Stimulated activated CD4-positive, alpha-beta T cell treated with anti-CD3 and anti-CD28 coated beads, Interleukin-4, amount 100 ng/mL, for 48 hours (primary cell): Measurements from ENCODE around the gene AGAP9.
"Not testable (repeated sequence)": the region's sequence is repeated elsewhere in the genome, so short reads cannot be mapped to it uniquely, and the experiment has no call there.

Experiments used
- DNase-seq, 2 donors: peaks; one replicate each; pipeline ENCODE4 v3.0.0-alpha.2; 2020; ENCODE audit warnings: low read depth in 2 of 2

Gene AGAP9

DNA sequence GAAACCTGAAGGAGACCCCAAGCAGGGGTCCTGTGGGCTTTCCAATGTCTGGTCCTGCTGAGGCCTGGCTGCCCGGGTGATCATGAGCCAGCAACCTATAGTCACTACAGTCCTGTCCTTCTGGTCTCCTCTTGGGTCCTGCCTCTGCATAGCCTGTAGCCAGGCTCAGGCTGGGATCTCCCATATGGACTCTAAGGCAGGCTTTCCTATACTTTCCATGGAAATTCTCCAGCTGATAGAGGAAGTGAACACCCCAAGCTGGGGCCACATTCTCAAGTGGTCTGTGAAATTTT lies 66.0 kb downstream of the AGAP9 start:
- no peak for DNase-seq

DNA sequence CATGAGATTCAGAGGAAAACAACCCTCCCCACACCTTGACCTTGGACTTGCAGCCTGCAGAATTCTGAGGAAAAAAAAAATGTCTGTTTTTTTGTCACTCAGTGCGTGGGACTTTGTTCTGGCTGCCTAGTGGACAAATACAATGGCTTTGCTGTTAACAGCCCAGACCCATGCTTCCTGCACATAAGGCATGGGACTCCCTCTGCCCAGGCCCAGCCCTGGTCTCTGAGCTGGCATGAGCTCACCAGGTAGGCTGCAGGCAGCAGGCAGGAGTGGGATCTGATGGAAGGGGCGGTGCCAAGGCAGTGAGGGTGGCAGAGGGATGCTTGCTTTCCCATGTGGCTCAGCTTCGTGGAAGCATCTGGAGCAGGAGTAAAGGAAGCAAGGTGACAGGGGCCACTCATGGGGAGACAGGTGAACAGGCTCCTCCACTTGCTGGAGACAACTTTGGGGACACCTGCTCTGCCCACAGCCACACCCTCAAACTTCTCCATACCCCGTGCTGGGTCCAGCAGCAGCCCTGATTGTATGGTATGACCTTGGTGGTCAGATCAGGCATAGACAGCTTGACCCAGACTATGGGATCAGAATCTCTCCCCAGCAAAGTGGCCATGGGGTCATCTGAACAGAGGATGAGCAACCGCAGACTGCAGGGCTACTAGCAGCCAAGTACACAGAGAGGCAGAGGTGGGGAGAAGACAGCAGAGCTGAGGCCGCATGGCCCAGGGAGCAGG lies 66.5 kb downstream of the AGAP9 start:
- DNase-seq: no peak

DNA sequence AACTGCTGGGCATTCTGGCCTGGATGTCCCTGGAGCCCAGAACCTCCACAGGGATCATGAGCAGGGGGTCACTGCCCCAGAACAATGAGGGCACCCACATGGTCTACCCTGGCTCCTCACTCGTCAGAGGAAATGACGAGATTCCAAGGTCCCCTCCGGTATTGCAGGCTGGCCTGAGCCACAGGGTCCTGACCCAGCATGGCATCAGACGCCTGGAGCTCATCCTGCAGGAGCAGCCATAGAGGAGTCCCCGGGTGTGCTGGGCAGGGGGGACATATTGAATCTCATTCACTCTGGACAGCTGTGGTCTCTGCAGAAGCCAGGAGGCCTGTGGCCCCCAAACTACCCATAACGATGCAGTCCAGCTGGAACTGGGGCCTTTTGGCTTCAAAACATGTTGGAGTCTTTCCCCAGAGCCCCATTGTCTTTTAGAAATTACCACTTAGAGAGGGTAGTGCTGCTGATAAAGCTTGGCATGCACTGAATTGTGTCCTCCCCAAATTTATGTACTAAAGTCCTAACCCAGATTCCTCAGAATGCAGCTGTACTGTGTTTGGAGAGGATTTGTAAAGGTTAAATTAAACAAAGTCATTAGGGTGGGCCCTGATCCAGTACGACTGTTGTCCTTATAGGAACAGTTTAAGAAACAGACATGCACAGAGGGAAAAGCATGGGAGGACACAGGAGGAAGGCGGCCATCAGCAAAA lies 67.2 kb downstream of the AGAP9 start:
- DNase-seq: no peak

DNA sequence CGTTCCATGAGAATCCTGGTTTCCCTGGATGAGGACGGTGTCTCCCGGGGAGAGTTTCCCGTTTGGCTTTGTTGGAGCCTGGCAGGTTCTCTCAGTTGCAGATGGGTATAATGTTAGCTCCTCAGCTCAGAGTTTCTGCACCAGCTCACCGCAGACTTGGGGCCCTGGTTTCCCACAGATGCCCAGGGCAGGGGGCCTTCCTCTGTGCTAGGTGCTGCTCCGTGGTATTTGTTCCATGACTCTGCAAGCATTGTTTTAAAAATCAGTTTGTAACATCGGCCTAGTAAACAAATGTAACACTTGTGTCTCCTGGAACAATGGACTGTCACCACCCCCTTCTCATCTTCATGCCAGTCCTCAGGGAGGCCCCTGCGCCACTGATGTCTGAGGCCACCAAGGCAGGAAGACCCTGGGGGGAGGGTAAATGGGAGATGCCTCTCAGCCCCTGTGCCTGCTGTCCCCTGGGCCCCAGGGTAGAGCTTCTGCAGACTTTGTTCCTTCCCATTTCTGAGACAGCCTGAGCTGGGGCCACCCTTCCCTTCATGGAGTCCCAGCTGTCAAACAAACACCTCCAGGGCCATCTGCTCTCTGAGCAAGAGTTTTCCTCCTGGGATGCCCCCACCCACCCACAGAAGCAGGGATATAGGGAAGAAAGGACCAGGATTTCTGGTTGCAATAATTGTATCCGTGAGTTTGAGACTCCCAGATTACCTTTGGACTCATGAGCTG lies 67.9 kb downstream of the AGAP9 start:
- DNase-seq: not testable (repeated sequence)

DNA sequence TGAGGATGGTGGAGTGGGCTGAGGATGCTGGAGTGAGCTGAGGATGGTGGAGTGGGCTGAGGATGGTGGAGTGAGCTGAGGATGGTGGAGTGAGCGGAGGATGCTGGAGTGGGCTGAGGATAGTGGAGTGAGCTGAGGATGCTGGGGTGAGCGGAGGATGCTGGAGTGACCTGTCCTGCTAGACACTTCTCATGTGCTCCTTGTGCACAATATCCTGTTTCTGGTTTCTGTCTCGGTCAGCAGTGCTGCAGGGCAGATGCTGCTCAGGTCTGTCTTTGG lies 68.7 kb downstream of the AGAP9 start:
- DNase-seq: no peak

DNA sequence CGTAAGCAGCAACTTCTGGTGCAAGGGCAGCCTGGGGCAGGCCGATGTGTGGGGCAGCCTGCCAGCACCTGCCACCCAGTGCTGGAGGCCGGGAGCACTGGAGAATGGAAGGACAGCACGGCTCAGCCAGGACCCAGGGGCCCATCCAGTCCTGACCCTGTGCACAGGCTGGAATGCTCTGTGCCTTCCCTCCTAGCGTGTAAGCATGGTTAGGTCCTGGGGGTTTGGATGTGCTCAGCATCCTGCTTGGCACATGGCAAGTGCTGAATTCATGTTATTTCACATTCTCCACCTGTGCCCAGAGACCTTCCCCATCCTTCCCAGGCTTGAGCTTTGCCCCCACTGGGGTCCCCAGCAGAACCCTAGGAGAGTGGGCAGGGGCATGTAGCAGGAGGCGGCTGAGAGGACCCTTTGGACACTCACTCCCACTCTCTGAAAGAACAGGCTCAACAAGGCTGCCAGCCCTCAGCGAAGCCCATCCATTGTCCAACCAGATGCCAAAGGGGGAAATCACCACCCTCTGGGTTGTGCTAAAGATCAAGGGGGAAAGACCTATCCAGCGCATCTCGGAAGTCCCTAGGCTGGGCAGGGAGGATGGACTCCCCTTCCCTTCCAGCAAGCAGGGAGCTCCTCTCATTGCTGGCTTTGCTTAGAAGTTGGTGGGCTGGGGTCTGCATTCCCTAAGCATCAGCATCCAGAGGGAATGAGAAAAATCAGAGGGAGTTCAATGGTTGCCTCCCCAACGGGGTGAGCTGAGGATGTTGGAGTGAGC lies 69.2 kb downstream of the AGAP9 start:
- no peak for DNase-seq

DNA sequence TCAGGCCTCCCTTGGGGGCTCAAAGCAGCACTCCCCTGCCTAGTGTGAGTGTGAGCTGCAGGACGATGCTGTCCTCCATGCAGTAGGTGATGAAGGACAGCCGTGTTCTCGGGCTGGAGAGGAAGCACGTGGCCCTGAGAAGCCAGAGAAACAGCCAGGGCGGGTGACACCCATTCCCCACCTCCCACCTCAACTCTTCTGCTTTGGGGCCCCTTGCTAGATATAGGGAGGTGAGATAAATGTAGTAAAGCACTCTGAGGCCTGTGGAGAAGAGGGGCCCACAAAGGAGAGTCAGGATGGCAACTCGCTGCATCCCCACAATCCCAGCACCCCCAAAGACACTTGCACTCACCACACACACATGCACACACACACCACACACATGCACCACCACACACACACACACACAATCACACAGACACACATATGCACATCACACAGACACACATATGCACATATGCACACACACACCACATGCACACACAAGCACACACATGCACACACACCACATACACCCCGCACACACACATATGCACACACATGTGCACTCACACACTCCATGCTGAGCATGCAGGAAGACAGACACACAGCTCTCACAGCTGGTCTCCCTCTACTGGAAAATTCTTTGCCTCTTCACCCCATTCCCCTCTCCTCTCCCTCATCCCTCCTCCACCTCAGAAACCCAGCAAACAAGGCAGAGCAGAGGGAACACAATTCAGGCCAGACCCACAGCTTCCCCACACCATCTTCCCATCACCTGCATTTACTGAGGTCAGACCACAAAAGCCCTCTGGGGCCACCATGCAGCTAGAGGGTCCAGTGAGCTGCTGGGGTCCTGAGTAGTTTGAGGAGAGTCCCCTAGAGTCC lies 70.1 kb downstream of the AGAP9 start:
- no peak for DNase-seq

DNA sequence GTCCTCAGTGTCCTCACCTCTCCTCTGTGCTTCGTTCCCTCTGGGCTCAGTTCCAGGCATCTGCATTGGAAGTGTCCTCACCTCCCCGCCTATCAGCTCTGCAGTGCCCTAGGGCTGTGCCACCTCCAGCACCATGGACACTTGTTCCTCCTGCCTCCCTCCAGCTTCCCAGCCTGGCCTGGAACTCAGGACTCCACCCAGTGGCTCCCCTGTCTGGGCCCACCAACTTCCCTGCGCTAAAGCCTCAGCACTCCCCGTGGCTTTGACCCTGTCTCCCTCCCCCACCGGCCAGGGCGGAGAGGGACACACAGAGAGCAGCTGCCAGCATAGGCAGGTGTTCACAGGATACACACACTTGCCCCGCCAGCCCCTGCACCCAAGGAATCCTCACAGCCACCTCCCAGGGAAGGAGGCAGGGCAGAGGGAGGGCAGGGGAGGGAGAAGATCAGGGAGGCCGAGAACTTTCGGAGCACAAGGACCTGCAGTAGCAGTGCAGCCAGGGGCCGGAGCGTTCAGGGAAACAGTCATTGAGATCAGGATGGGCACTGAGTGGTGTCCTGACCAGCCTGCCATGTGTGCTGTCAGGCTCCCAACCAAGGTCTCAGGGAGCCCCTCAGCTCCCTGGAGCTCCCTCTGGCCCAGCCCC lies 70.8 kb downstream of the AGAP9 start:
- no peak for DNase-seq

DNA sequence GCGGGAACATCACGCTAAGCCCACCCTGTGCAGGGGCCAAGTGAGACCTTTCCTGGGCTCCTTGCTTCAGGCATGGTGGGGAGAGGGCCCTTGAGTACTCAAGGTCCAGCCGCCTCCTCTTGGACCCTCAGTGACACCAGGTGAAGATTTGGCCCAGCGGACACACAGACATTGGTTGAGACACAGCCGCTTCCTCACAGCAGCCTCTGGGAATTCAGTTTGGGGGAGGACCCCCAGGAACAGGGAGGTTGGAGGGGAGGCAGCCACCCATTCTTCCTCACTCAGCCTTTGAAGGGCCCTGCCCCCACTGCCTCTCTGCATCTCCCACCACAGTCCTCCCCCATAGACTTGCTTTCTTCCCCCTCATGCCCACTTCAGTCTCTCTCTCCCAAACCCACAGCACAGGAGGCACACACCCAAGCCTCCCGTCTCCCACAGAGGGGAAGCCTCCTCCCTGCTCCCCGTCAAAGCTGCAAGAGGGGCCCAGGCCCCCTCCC lies 71.4 kb downstream of the AGAP9 start:
- no peak for DNase-seq
